Measurements from ENCODE around the gene TTR.

DNA sequence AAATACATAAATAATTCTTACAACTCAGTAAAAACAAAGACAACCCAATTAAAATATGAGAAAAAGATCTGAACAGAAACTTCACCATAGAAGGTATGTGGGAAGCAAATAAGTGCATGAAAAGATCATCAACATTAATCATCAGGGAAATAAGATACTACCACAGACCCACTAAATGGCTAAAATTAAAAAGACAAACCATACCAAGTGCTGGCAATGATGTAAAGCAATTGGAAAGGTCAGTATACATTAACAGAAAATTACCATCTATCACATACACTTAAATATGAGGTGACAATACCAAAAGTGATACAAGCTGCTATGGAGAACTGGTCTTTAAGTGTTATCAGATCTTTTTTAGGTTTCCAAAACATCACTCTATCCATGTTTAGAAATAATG lies 44.7 kb downstream of the TTR start:
- TF ChIP-seq CTCF (IDR thresholded peaks at IDR 0.05) (no peak), POLR2A (IDR thresholded peaks at IDR 0.05) (no peak)

All from Peyer's patch (tissue), 4 donors.